ENCODE data around the gene ADAMTSL4. TPM values are rescaled to one million over a fixed set of nuclear protein-coding genes. Genes with fewer than 3 reads are reported as not detected.

ADAMTSL4 gene
- total RNA-seq, 1 donor from 2014 or later: 1.6 TPM

DNA sequence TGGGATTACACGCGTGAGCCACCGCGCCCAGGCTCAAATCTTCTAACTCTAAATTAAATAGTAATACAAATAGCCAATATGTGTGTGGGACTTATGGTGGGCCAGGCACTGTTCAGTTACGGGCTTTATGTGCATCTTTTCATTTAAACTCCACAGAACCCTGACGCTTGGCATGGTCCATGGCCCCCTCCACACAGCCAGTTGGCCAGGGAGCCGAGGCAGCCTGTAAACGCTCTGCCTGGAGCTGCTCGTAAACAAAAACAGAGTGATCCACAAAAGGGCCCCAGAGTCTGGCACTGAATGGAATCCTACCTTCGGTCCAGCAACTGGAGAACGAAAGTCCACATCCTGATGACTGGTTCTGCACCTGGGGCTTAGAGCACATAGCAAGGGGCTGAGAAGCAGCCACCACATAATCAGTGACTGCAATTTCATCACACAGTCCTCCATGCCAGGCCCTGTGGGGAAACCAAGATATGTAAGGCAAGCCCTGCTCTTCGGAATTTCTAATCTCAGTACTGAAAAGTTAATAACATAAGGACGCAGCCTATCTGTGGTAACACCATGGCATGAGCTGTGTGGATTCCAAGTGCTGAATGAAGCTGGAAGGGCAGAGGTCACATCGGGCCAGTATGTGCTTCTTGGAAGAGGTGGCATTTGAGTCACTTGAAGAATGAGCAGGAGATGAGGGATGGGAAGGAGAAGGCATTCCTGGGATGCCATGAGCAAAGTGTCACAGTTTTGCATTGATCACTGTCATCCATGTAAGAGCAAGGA lies 13.5 kb upstream of the ADAMTSL4 start:
- Histone ChIP-seq H3K27me3 (ENCODE audit: control insufficient read depth, insufficient read depth, low read length) (no peaks in the 10 kb centered on the region), H3K36me3 (ENCODE audit: control insufficient read depth, insufficient read depth, low read length) (no peaks in the 10 kb centered on the region), H3K4me3 (ENCODE audit: low read depth, low read length) (no peak overlapping the region)
- TF ChIP-seq, protein P1, sequence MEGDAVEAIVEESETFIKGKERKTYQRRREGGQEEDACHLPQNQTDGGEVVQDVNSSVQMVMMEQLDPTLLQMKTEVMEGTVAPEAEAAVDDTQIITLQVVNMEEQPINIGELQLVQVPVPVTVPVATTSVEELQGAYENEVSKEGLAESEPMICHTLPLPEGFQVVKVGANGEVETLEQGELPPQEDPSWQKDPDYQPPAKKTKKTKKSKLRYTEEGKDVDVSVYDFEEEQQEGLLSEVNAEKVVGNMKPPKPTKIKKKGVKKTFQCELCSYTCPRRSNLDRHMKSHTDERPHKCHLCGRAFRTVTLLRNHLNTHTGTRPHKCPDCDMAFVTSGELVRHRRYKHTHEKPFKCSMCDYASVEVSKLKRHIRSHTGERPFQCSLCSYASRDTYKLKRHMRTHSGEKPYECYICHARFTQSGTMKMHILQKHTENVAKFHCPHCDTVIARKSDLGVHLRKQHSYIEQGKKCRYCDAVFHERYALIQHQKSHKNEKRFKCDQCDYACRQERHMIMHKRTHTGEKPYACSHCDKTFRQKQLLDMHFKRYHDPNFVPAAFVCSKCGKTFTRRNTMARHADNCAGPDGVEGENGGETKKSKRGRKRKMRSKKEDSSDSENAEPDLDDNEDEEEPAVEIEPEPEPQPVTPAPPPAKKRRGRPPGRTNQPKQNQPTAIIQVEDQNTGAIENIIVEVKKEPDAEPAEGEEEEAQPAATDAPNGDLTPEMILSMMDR (IDR thresholded peaks at IDR 0.05; ENCODE audit: insufficient read depth, low read length, severe bottlenecking): no peak
- DNase-seq (ENCODE audit: low read depth) (no peak), FAIRE-seq (no peak)

DNA sequence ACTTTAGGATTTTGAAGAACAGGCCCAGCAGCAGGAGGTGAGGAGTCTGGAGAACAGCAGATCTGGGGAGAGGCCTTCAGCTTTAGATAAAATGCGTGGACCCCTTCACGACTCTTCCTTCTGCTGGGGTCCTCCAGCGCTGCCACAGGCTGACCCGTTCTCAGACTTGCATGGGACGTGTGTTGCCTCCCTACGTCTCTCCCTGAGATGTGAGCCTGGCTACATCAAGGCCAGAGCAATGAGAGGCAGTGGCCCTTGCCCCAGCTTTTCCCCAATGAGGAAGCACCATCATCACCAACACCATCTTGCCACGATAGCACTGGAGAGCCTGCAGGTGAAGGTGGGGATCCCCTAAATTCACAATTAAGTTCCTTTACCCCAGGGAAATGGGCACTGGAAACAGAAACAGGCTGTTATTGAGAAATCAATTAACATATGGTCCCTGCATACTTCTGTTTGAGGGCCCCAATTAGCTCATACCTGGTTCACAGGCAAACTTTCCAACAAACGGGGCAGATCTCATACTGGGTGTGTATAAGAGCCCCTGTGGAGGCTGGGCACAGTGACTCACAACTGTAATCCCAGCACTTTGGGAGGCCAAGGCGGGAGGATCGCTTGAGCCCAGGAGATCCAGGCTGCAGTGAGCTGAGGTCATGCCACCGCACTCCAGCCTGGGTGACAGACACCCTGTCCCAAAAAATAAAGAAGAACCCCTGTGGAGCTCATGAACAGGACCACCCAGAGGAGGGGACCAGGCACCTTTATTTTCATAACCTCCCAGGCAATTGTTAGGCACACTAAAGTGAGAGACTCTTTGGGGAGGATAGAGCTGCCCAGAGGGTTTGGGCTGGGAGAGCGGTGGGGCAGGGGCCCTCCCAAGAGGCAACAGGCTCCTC lies 12.1 kb upstream of the ADAMTSL4 start:
- TF ChIP-seq, protein P1 (IDR thresholded peaks at IDR 0.05; ENCODE audit: insufficient read depth, low read length, severe bottlenecking): no peak
- FAIRE-seq: no peak
- DNase-seq (ENCODE audit: low read depth): peak; percentile 72
- Histone ChIP-seq H3K36me3 (ENCODE audit: control insufficient read depth, insufficient read depth, low read length) (no peaks in the 10 kb centered on the region), H3K27me3 (ENCODE audit: control insufficient read depth, insufficient read depth, low read length) (no peaks in the 10 kb centered on the region), H3K4me3 (ENCODE audit: low read depth, low read length) (no peak overlapping the region)

DNA sequence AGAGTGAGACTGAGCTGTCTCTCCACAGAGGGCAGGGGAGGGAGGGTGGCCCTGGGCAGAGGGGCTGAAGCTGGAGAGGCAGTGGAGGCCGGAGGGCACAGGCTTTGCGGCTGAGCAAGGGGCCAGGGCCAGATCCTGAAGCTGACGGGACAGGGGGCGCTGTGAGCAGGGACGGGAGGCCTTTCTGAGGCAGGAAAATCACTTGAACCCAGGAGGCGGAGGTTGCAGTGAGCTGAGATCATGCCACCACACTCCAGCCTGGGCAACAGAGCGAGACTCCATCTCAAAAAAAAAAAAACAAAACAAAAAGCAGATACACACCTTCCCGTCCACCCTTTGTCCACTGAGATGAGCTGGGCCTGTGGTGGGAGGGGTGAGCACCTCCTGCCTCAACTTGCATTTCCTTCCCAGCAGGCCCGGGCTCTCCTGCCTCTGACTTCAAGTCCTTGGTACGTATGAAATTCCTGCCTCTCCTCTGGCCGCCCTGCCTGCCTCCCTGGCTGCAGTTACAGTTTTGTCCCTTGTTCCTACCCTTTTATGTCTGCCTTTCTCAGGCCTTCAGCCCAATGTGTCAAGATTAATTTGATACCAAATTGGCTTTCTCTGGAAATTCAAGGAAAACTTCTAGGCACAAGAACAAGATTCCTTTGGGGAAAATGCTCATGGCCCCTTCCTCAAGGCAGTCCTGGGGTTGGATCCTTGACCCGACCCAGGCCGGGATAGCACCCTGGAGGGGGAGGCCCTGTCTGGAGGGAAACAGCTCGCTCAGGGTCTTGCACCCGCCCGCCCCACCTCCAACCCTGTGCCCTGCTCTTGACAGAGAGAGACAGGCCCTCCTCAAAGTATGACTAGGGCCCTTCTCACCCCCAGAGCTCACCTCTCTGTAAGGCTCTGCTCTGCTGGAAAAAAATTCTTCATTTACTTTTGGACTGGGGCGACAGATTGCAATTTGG lies 11.2 kb upstream of the ADAMTSL4 start:
- H3K27me3 ChIP-seq (ENCODE audit: control insufficient read depth, insufficient read depth, low read length): no peaks in the 10 kb centered on the region
- no peak overlapping the region for H3K4me3 ChIP-seq (ENCODE audit: low read depth, low read length)
- DNase-seq (ENCODE audit: low read depth) (peak; percentile 87), FAIRE-seq (no peak)
- H3K36me3 ChIP-seq (ENCODE audit: control insufficient read depth, insufficient read depth, low read length): no peaks in the 10 kb centered on the region
- TF ChIP-seq, protein P1 (IDR thresholded peaks at IDR 0.05; ENCODE audit: insufficient read depth, low read length, severe bottlenecking): no peak

DNA sequence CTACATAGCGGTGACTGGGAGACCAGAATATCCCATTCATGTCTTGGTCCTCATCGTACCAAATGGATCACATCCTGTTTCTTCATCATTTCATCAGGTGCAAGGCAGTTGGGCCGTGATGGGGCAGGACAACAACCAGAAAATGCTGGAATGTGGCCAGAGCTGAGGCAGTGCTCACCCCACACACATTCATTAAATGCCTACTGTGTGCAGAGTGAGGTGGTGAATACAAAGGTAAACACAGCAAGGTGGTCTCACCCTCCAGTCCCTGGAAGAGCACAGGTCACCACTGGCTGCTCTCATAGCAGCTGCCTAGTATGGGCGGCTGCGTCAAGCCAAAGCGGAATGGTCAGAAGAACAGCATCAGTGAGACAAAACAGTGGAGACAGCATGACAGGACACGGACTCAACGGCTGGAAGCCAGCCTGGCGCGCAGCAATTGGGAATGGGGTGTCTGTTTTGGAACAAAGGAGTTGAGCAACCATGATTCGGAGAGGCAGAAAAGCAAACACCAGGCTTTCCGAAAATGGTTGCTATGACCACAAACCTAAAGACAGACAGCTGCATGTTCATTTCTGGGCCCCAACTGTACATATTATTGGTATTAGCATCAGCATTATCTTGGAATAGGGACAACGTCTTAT lies 5.6 kb upstream of the ADAMTSL4 start:
- no peaks in the 10 kb centered on the region for H3K36me3 ChIP-seq (ENCODE audit: control insufficient read depth, insufficient read depth, low read length)
- TF ChIP-seq, protein P1 (IDR thresholded peaks at IDR 0.05; ENCODE audit: insufficient read depth, low read length, severe bottlenecking): no peak
- H3K27me3 ChIP-seq (ENCODE audit: control insufficient read depth, insufficient read depth, low read length): no peaks in the 10 kb centered on the region
- DNase-seq (ENCODE audit: low read depth): peak; percentile 79
- FAIRE-seq: no peak
- H3K4me3 ChIP-seq (ENCODE audit: low read depth, low read length): no peak overlapping the region

DNA sequence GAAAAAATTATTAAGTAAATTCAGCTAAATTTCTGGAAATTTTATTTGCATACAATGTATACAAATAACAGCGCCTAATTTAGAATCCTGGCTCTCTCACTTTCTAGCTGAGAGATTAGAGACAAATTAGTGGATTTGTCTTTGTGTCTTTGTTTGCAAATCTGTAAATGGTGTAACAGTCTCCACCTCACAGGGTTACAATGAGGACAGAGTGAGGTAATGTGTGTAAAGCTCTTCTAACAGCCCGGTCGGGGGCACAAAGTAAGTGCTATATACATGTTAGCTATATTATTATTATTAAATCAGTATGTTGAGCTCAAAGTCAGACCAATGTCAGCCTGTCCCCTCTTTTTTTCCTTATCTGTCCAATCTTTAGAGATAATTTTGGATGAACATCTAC lies 5.0 kb upstream of the ADAMTSL4 start:
- Histone ChIP-seq H3K4me3 (ENCODE audit: low read depth, low read length) (no peak overlapping the region), H3K27me3 (ENCODE audit: control insufficient read depth, insufficient read depth, low read length) (no peaks in the 10 kb centered on the region), H3K36me3 (ENCODE audit: control insufficient read depth, insufficient read depth, low read length) (no peaks in the 10 kb centered on the region)
- FAIRE-seq (no peak), DNase-seq (ENCODE audit: low read depth) (no peak)
- TF ChIP-seq, protein P1 (IDR thresholded peaks at IDR 0.05; ENCODE audit: insufficient read depth, low read length, severe bottlenecking): no peak
